Liver (tissue), 9 donors: ENCODE measurements around the gene KCP. TPM values are rescaled to one million over a fixed set of nuclear protein-coding genes. Genes with fewer than 3 reads are reported as not detected.

Experiments used
- DNase-seq: peaks from one replicate; pipeline ENCODE4 v3.0.0-alpha.2; 2017; ENCODE audit warnings: low spot score
- H3K27ac ChIP-seq, 2 donors: one replicate each; pipeline ENCODE4 v1.7.0; 2013; ENCODE audit warnings: inconsistent platforms in 2 of 2, low read length in 2 of 2, control low read depth in 1 of 2, low read depth in 1 of 2, mild to moderate bottlenecking in 1 of 2
- H3K27me3 ChIP-seq, 4 donors: one replicate each; pipeline versions ENCODE4 v1.6.1 to v1.7.0; 2013; ENCODE audit warnings: low read length in 3 of 4, inconsistent platforms in 1 of 4, mild to moderate bottlenecking in 1 of 4, moderate library complexity in 1 of 4; ENCODE audit not compliant: control insufficient read depth in 4 of 4, insufficient read depth in 4 of 4
- H3K36me3 ChIP-seq, 4 donors: one replicate each; pipeline versions ENCODE4 v1.6.1 to v1.7.0; 2013; ENCODE audit warnings: low read length in 3 of 4, mild to moderate bottlenecking in 3 of 4, low read depth in 1 of 4, moderate library complexity in 1 of 4; ENCODE audit not compliant: control insufficient read depth in 4 of 4, insufficient read depth in 3 of 4
- H3K4me1 ChIP-seq, 4 donors: one replicate each; pipeline versions ENCODE4 v1.6.1 to v1.7.0; 2013; ENCODE audit warnings: low read length in 3 of 4, mild to moderate bottlenecking in 3 of 4, moderate library complexity in 1 of 4; ENCODE audit not compliant: control insufficient read depth in 4 of 4, insufficient read depth in 4 of 4
- H3K4me3 ChIP-seq, 3 donors: one replicate each; pipeline versions ENCODE4 v1.6.1 to v1.7.0; 2013; ENCODE audit warnings: low read length in 3 of 3, control low read depth in 1 of 3, low read depth in 1 of 3, mild to moderate bottlenecking in 1 of 3
- H3K9ac ChIP-seq, 2 donors: one replicate each; pipeline ENCODE4 v1.7.0; 2013; ENCODE audit warnings: low read length in 2 of 2, mild to moderate bottlenecking in 2 of 2, moderate library complexity in 2 of 2, control low read depth in 1 of 2, low read depth in 1 of 2
- H3K9me3 ChIP-seq, 4 donors: one replicate each; pipeline versions ENCODE4 v1.6.1 to v1.7.0; 2013; ENCODE audit warnings: low read length in 3 of 4; ENCODE audit not compliant: control insufficient read depth in 4 of 4
- ATF3 ChIP-seq: IDR thresholded peaks from 2 replicates; pipeline ENCODE4 v1.6.1; 2016; ENCODE audit warnings: antibody characterized with exemption
- EGR1 ChIP-seq, 2 donors: IDR thresholded peaks; 2 replicates each; pipeline ENCODE4 v1.6.1; 2016 to 2018; ENCODE audit warnings: antibody characterized with exemption in 2 of 2, low read depth in 2 of 2
- FOXA1 ChIP-seq: IDR thresholded peaks from 2 replicates; pipeline ENCODE4 v1.6.1; 2016; ENCODE audit warnings: antibody characterized with exemption
- FOXA2 ChIP-seq: IDR thresholded peaks from 2 replicates; pipeline ENCODE4 v1.6.1; 2016; ENCODE audit warnings: antibody characterized with exemption
- HNF4A ChIP-seq, 2 donors: conservative IDR thresholded peaks; 2 replicates each; pipeline ENCODE4 v1.6.1; 2016; ENCODE audit warnings: antibody characterized with exemption in 2 of 2, mild to moderate bottlenecking in 2 of 2
- HNF4G ChIP-seq: IDR thresholded peaks from 2 replicates; pipeline ENCODE4 v1.6.1; 2016; ENCODE audit warnings: antibody characterized with exemption
- JUND ChIP-seq, 2 donors: IDR thresholded peaks; 2 replicates each; pipeline ENCODE4 v1.6.1; 2016; ENCODE audit warnings: antibody characterized with exemption in 2 of 2
- NR2F2 ChIP-seq: IDR thresholded peaks from 2 replicates; pipeline ENCODE4 v1.6.1; 2016; ENCODE audit warnings: antibody characterized with exemption
- RAD21 ChIP-seq, 2 donors: IDR thresholded peaks; 2 replicates each; pipeline ENCODE4 v1.6.1; 2016; ENCODE audit warnings: antibody characterized with exemption in 2 of 2, mild to moderate bottlenecking in 2 of 2
- RXRA ChIP-seq, 2 donors: IDR thresholded peaks; 2 replicates each; pipeline ENCODE4 v1.6.1; 2017 to 2018; ENCODE audit warnings: antibody characterized with exemption in 2 of 2, mild to moderate bottlenecking in 1 of 2
- SP1 ChIP-seq: IDR thresholded peaks from 2 replicates; pipeline ENCODE4 v1.6.1; 2018; ENCODE audit warnings: antibody characterized with exemption, mild to moderate bottlenecking
- TAF1 ChIP-seq: conservative IDR thresholded peaks from 2 replicates; pipeline ENCODE4 v1.6.1; 2016; ENCODE audit warnings: antibody characterized with exemption, mild to moderate bottlenecking
- YY1 ChIP-seq: IDR thresholded peaks from 2 replicates; pipeline ENCODE4 v1.6.1; 2016; ENCODE audit warnings: antibody characterized with exemption, mild to moderate bottlenecking
- WGBS: extraction: QIAGEN DNeasy Blood & Tissue Kit; methylation state at CpG from one replicate; pipeline ENCODE4 v1.1.7; 2013; 5-methylcytosine and 5-hydroxymethylcytosine counted together
- polyA plus RNA-seq, 2 donors: library from polyadenylated mRNA; stranded (reverse) in 1 of 2; unstranded in 1 of 2; fragments of 200-250 nt in 1 of 2; fragments of >200 nt in 1 of 2; fragmentation: Nextera tagmentation in 1 of 2; extraction: Ambion mirVana in 1 of 2; gene quantifications; one replicate each; pipeline versions ENCODE4 v1.2.1 to v1.2.3, GENCODE V29; 2013 to 2015
- total RNA-seq, 2 donors: library from RNA; depleted of rRNA; stranded (reverse); fragments of >200 nt; gene quantifications; one replicate each; pipeline ENCODE4 v1.2.3, GENCODE V29; 2014
- TF ChIP-seq, protein P1 (sequence below): IDR thresholded peaks from 2 replicates; pipeline ENCODE4 v1.6.1; 2016; ENCODE audit warnings: antibody characterized with exemption
- TF ChIP-seq, protein P2 (sequence below): IDR thresholded peaks from 2 replicates; pipeline ENCODE4 v1.6.1; 2016; ENCODE audit warnings: antibody characterized with exemption
- TF ChIP-seq, protein P3 (sequence below): fragments of 150-350 bp; IDR thresholded peaks from 2 replicates; pipeline ENCODE4 v1.5.1; 2017; ENCODE audit warnings: improper control_type of control experiment, low read depth, low read length; ENCODE audit not compliant: missing input control
- donor health status: healthy.
- donor health status: healthy.
- donor health status: healthy.
- donor health status: healthy.
- donor health status: healthy.

The KCP gene
- total and polyA plus RNA-seq, 4 donors: 0.02 to 0.08 (median 0.05) TPM; not detected in 1

- Histone ChIP-seq H3K4me1 (no peaks in the 10 kb centered on the region), H3K9me3 (no peaks in the 10 kb centered on the region), H3K27ac (no peak overlapping the region), H3K36me3 (no peaks in the 10 kb centered on the region), H3K27me3 (no peaks in the 10 kb centered on the region), H3K9ac (no peak overlapping the region), H3K4me3 (no peak overlapping the region)
- 85% methylated on average over 17 of the region's 17 CpGs for WGBS
- no peak for DNase-seq
- TF ChIP-seq EGR1 (IDR thresholded peaks at IDR 0.05; ENCODE audit: low read depth in 2 of 2): no peak
- TF ChIP-seq SP1: no peak
- no peak for TF ChIP-seq NR2F2
- TF ChIP-seq ATF3: no peak
- TF ChIP-seq FOXA1: no peak
- TF ChIP-seq RXRA (IDR thresholded peaks at IDR 0.05): no peak
- TF ChIP-seq, protein P1, sequence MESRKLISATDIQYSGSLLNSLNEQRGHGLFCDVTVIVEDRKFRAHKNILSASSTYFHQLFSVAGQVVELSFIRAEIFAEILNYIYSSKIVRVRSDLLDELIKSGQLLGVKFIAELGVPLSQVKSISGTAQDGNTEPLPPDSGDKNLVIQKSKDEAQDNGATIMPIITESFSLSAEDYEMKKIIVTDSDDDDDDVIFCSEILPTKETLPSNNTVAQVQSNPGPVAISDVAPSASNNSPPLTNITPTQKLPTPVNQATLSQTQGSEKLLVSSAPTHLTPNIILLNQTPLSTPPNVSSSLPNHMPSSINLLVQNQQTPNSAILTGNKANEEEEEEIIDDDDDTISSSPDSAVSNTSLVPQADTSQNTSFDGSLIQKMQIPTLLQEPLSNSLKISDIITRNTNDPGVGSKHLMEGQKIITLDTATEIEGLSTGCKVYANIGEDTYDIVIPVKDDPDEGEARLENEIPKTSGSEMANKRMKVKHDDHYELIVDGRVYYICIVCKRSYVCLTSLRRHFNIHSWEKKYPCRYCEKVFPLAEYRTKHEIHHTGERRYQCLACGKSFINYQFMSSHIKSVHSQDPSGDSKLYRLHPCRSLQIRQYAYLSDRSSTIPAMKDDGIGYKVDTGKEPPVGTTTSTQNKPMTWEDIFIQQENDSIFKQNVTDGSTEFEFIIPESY: no peak
- TF ChIP-seq YY1: no peak
- no peak for TF ChIP-seq FOXA2
- TF ChIP-seq HNF4A (conservative IDR thresholded peaks at IDR 0.05): no peak
- TF ChIP-seq, protein P2, sequence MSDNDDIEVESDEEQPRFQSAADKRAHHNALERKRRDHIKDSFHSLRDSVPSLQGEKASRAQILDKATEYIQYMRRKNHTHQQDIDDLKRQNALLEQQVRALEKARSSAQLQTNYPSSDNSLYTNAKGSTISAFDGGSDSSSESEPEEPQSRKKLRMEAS: no peak
These were observed 69.3 kb downstream of the KCP start for GRCh38 chr7:128841171-128841690.

DNA sequence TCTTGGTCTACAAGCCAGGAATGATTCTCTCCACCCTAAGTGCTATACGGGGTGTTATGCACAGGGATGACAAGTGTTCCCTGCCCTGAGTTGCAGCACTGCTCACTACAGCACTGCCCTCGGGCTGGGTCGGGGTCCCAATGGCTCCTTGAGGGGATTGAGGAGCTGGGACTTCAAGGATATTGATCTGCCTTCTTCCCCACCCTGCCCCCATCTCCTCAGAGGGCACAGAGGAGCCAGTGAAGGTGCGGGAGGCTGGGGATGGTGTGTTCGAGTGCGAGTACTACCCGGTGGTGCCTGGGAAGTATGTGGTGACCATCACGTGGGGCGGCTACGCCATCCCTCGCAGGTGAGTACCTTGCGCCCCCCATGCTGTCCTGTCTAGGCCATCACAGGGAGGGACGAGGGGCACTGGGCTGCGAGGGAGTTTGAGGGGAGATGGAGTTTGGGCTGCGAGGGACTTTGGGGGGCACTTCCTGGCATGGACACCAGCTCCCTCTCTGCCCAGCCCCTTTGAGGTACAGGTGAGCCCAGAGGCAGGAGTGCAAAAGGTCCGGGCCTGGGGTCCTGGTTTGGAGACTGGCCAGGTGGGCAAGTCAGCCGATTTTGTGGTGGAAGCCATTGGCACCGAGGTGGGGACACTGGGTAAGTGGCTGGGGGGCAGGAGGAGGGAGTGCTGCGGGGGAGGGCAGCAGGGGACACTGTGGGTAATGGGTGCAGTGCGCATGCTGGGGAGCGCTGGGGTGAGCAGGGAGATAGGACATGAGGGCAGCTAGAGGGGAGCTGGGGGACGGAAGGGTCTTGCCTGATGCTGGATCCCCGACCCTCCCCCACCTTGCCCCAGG, 70.0 kb downstream of the KCP start:
- no peak for TF ChIP-seq NR2F2
- no peak for TF ChIP-seq ATF3
- TF ChIP-seq TAF1: no peak
- TF ChIP-seq HNF4G: no peak
- no peak for TF ChIP-seq HNF4A (conservative IDR thresholded peaks at IDR 0.05)
- TF ChIP-seq, protein P2: no peak
- TF ChIP-seq RAD21 (IDR thresholded peaks at IDR 0.05): no peak
- TF ChIP-seq, protein P3, sequence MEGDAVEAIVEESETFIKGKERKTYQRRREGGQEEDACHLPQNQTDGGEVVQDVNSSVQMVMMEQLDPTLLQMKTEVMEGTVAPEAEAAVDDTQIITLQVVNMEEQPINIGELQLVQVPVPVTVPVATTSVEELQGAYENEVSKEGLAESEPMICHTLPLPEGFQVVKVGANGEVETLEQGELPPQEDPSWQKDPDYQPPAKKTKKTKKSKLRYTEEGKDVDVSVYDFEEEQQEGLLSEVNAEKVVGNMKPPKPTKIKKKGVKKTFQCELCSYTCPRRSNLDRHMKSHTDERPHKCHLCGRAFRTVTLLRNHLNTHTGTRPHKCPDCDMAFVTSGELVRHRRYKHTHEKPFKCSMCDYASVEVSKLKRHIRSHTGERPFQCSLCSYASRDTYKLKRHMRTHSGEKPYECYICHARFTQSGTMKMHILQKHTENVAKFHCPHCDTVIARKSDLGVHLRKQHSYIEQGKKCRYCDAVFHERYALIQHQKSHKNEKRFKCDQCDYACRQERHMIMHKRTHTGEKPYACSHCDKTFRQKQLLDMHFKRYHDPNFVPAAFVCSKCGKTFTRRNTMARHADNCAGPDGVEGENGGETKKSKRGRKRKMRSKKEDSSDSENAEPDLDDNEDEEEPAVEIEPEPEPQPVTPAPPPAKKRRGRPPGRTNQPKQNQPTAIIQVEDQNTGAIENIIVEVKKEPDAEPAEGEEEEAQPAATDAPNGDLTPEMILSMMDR: no peak
- TF ChIP-seq JUND (IDR thresholded peaks at IDR 0.05): no peak
- TF ChIP-seq SP1: no peak
- no peak for TF ChIP-seq YY1
- no peak for TF ChIP-seq RXRA (IDR thresholded peaks at IDR 0.05)
- TF ChIP-seq FOXA2: no peak
- TF ChIP-seq, protein P1: no peak
- TF ChIP-seq EGR1 (IDR thresholded peaks at IDR 0.05; ENCODE audit: low read depth in 2 of 2): no peak
- Histone ChIP-seq H3K4me1 (no peaks in the 10 kb centered on the region), H3K9me3 (no peaks in the 10 kb centered on the region), H3K36me3 (no peaks in the 10 kb centered on the region), H3K4me3 (no peak overlapping the region), H3K27ac (no peak overlapping the region), H3K27me3 (no peaks in the 10 kb centered on the region), H3K9ac (no peak overlapping the region)
- no peak for DNase-seq
- 89% methylated on average over 23 of the region's 23 CpGs for WGBS
